NCI-H2227 (cell line): Measurements from ENCODE around the gene PHACTR4.
"Not testable (repeated sequence)": the region's sequence is repeated elsewhere in the genome, so short reads cannot be mapped to it uniquely, and the experiment has no call there.

Experiments
- DNase-seq: peaks from one replicate; lab custom pipeline; 2025; ENCODE audit not compliant: unreplicated experiment; lab: John Stamatoyannopoulos, UW

Gene PHACTR4

GRCh38 chr1:28519946-28520725 is 150.6 kb downstream of the PHACTR4 start:
- DNase-seq = no peak

GRCh38 chr1:28520796-28521195 is 151.3 kb downstream of the PHACTR4 start:
- not testable (repeated sequence) for DNase-seq

GRCh38 chr1:28521502-28522164 is 152.1 kb downstream of the PHACTR4 start:
- no peak for DNase-seq

GRCh38 chr1:28522537-28522936 is 153.0 kb downstream of the PHACTR4 start:
- DNase-seq = not testable (repeated sequence)

- not testable (repeated sequence) for DNase-seq
These were observed 155.6 kb downstream of the PHACTR4 start for GRCh38 chr1:28525002-28525642.

GRCh38 chr1:28526886-28527285 is 157.3 kb downstream of the PHACTR4 start:
- no peak for DNase-seq

- no peak for DNase-seq
These were observed 160.9 kb downstream of the PHACTR4 start for GRCh38 chr1:28530456-28530855.

- DNase-seq = no peak
These were observed 165.1 kb downstream of the PHACTR4 start for GRCh38 chr1:28534671-28535070.

- no peak for DNase-seq
These were observed 165.6 kb downstream of the PHACTR4 start for GRCh38 chr1:28535180-28535579.

GRCh38 chr1:28537457-28538199 is 168.1 kb downstream of the PHACTR4 start:
- no peak for DNase-seq

GRCh38 chr1:28538286-28538685 is 168.7 kb downstream of the PHACTR4 start:
- DNase-seq = no peak

- no peak for DNase-seq
These were observed 171.1 kb downstream of the PHACTR4 start for GRCh38 chr1:28540651-28541050.

- DNase-seq = not testable (repeated sequence)
These were observed 172.0 kb downstream of the PHACTR4 start for GRCh38 chr1:28541414-28542015.

GRCh38 chr1:28545246-28545628 is 175.7 kb downstream of the PHACTR4 start:
- no peak for DNase-seq

GRCh38 chr1:28548318-28548717 is 178.8 kb downstream of the PHACTR4 start:
- no peak for DNase-seq
